HG02884 (cell line): Measurements from ENCODE around the gene PIGN.

Source experiments
- ATAC-seq: cut with Tn5 transposase; IDR thresholded peaks from one replicate; pipeline ENCODE4 v1.9.1; 2021; ENCODE audit warnings: mild to moderate bottlenecking, moderate library complexity; ENCODE audit not compliant: unreplicated experiment

PIGN gene

GRCh38 chr18:62109676-62110075, 77.2 kb downstream of the PIGN start:
- no peak for ATAC-seq

- no peak for ATAC-seq
Measured at GRCh38 chr18:62107881-62108280, 79.0 kb downstream of the PIGN start.

GRCh38 chr18:62106271-62106670, 80.6 kb downstream of the PIGN start:
- ATAC-seq, result no peak

GRCh38 chr18:62105376-62105775, 81.5 kb downstream of the PIGN start:
- ATAC-seq, result no peak

GRCh38 chr18:62102221-62102620, 84.6 kb downstream of the PIGN start:
- ATAC-seq, result peak; percentile 52

GRCh38 chr18:62101321-62101721, 85.5 kb downstream of the PIGN start:
- ATAC-seq, result no peak

GRCh38 chr18:62098960-62099359, 87.9 kb downstream of the PIGN start:
- no peak for ATAC-seq

GRCh38 chr18:62097698-62098097, 89.2 kb downstream of the PIGN start:
- ATAC-seq, result no peak

GRCh38 chr18:62091487-62092120, 95.3 kb downstream of the PIGN start:
- no peak for ATAC-seq

GRCh38 chr18:62089174-62089573, 97.7 kb downstream of the PIGN start:
- ATAC-seq, result no peak

- no peak for ATAC-seq
Measured at GRCh38 chr18:62088156-62088555, 98.7 kb downstream of the PIGN start.

- no peak for ATAC-seq
Measured at GRCh38 chr18:62085756-62086155, 101.1 kb downstream of the PIGN start.

- ATAC-seq, result no peak
Measured at GRCh38 chr18:62081761-62082294, 105.0 kb downstream of the PIGN start.

GRCh38 chr18:62081248-62081647, 105.6 kb downstream of the PIGN start:
- ATAC-seq, result no peak

- no peak for ATAC-seq
Measured at GRCh38 chr18:62080172-62080900, 106.5 kb downstream of the PIGN start.

- ATAC-seq, result no peak
Measured at GRCh38 chr18:62073461-62074281, 113.2 kb downstream of the PIGN start.

- ATAC-seq, result no peak
Measured at GRCh38 chr18:62072370-62072769, 114.5 kb downstream of the PIGN start.

- ATAC-seq, result no peak
Measured at GRCh38 chr18:62071071-62071470, 115.8 kb downstream of the PIGN start.

GRCh38 chr18:62070302-62070701, 116.6 kb downstream of the PIGN start:
- no peak for ATAC-seq

GRCh38 chr18:62069556-62069955, 117.3 kb downstream of the PIGN start:
- ATAC-seq, result no peak

GRCh38 chr18:62066102-62066818, 120.6 kb downstream of the PIGN start:
- no peak for ATAC-seq
